B cell (primary cell): ENCODE results near the gene RARB. TPM values are rescaled to one million over a fixed set of nuclear protein-coding genes. Genes with fewer than 3 reads are reported as not detected.

Source experiments
- ATAC-seq: fragments of 200-7000 bp; cut with Tn5 transposase; one replicate; pipeline ENCODE4 v1.10.0; 2021; ENCODE audit warnings: low read depth, mild to moderate bottlenecking, moderate number of reproducible peaks, moderate library complexity
- CTCF ChIA-PET: fragments of 350-600 bp; sonication (Branson Sonifier 250); formaldehyde crosslinking; loops from one replicate; lab custom pipeline; 2021; ENCODE audit warnings: antibody characterized with exemption, inconsistent platforms; lab: Charles Lee
- POLR2A ChIA-PET: fragments of 350-600 bp; sonication (Branson Sonifier 250); formaldehyde crosslinking; loops from one replicate; lab custom pipeline; 2021; ENCODE audit warnings: antibody characterized with exemption; lab: Charles Lee
- DNase-seq: peaks from one replicate; pipeline ENCODE4 v3.0.0; 2013
- H2AFZ ChIP-seq: 2 replicates; pipeline ENCODE4 v1.6.1; 2012; ENCODE audit warnings: mild to moderate bottlenecking, low read depth, low read length; ENCODE audit not compliant: insufficient read depth, poor library complexity, severe bottlenecking
- H3K27ac ChIP-seq, 2 donors: 1 replicate in 1 of 2; 2 replicates in 1 of 2; pipeline ENCODE4 v1.5.1; 2012 to 2013; ENCODE audit warnings: low read length in 2 of 2, mild to moderate bottlenecking in 2 of 2, moderate library complexity in 1 of 2
- H3K27me3 ChIP-seq, 4 experiments: fragments of 200-600 bp in 1 of 4; sonication (generic) in 1 of 4; replicated peaks in 1 of 4; 1 replicate in 2 of 4; 2 replicates in 2 of 4; pipeline versions ENCODE4 v1.6.1 to v1.7.0; 2013 to 2016; ENCODE audit warnings: low read length in 3 of 4, mild to moderate bottlenecking in 2 of 4, mixed read lengths in 1 of 4, moderate library complexity in 1 of 4; ENCODE audit not compliant: insufficient read depth in 4 of 4, control insufficient read depth in 3 of 4; ENCODE audit errors: control extremely low read depth in 1 of 4
- H3K36me3 ChIP-seq, 2 experiments: replicated peaks in 1 of 2; 1 replicate in 1 of 2; 2 replicates in 1 of 2; pipeline versions ENCODE4 v1.6.1 to v1.7.1; 2013; ENCODE audit warnings: low read length in 1 of 2; ENCODE audit not compliant: insufficient read depth in 2 of 2, control insufficient read depth in 1 of 2; ENCODE audit errors: control extremely low read depth in 1 of 2, extremely low read depth in 1 of 2
- H3K4me1 ChIP-seq, 2 donors: fragments of 200-600 bp in 1 of 2; sonication (generic) in 1 of 2; 1 replicate in 1 of 2; 2 replicates in 1 of 2; pipeline versions ENCODE4 v1.5.1 to v1.6.1; 2013 to 2017; ENCODE audit warnings: low read length in 2 of 2; ENCODE audit not compliant: control insufficient read depth in 2 of 2, insufficient read depth in 2 of 2
- H3K4me2 ChIP-seq: replicated peaks from 2 replicates; pipeline ENCODE3; 2012; ENCODE audit warnings: mild to moderate bottlenecking, low read depth, low read length; ENCODE audit not compliant: poor library complexity, severe bottlenecking
- H3K4me3 ChIP-seq, 5 experiments: fragments of 200-600 bp in 1 of 5; sonication (generic) in 1 of 5; 1 replicate in 3 of 5; 2 replicates in 2 of 5; pipeline versions ENCODE4 v1.5.1 to v1.7.0; 2011 to 2016; ENCODE audit warnings: low read length in 4 of 5, mild to moderate bottlenecking in 4 of 5, low read depth in 2 of 5, control low read depth in 1 of 5, moderate library complexity in 1 of 5; ENCODE audit not compliant: insufficient read depth in 1 of 5; ENCODE audit errors: control extremely low read depth in 1 of 5, extremely low read depth in 1 of 5
- H3K79me2 ChIP-seq: fragments of 200-600 bp; sonication (generic); one replicate; pipeline ENCODE4 v1.6.0; 2016; ENCODE audit warnings: low read length; ENCODE audit not compliant: control insufficient read depth, insufficient read depth
- H3K9ac ChIP-seq: fragments of 200-600 bp; sonication (generic); 2 replicates; pipeline ENCODE4 v1.6.1; 2017; ENCODE audit warnings: mild to moderate bottlenecking, low read length, moderate library complexity
- H3K9me3 ChIP-seq, 3 donors: one replicate each; pipeline versions ENCODE4 v1.6.1 to v1.7.1; 2013; ENCODE audit warnings: low read length in 2 of 3; ENCODE audit not compliant: control insufficient read depth in 2 of 3, insufficient read depth in 1 of 3; ENCODE audit errors: control extremely low read depth in 1 of 3
- H4K20me1 ChIP-seq: 2 replicates; pipeline ENCODE4 v1.6.0; 2012; ENCODE audit warnings: mild to moderate bottlenecking, low read length; ENCODE audit not compliant: insufficient read depth, control insufficient read depth, poor library complexity, severe bottlenecking
- H3K27ac Mint-ChIP-seq: one replicate; pipeline ENCODE4 v1.8.0; 2021; ENCODE audit warnings: mixed read lengths
- H3K27me3 Mint-ChIP-seq: one replicate; pipeline ENCODE4 v1.8.0; 2021; ENCODE audit warnings: mixed read lengths
- H3K4me1 Mint-ChIP-seq: one replicate; pipeline ENCODE4 v1.8.0; 2021; ENCODE audit warnings: mixed read lengths
- H3K4me3 Mint-ChIP-seq: one replicate; pipeline ENCODE4 v1.8.0; 2021; ENCODE audit warnings: mixed read lengths
- H3K9me3 Mint-ChIP-seq: one replicate; pipeline ENCODE4 v1.8.0; 2022; ENCODE audit warnings: mixed read lengths; ENCODE audit not compliant: insufficient read depth
- EZH2 ChIP-seq: IDR thresholded peaks from 2 replicates; pipeline ENCODE4 v1.6.1; 2012; ENCODE audit warnings: borderline replicate concordance, low read depth, mild to moderate bottlenecking, moderate library complexity, low read length; ENCODE audit not compliant: insufficient read depth, poor library complexity, severe bottlenecking
- WGBS: methylation state at CpG from one replicate; pipeline ENCODE4 v1.1.5; 2013; ENCODE audit warnings: missing lambda C conversion rate; ENCODE audit not compliant: insufficient coverage; 5-methylcytosine and 5-hydroxymethylcytosine counted together
- intact Hi-C: fragments of 100-400 bp; cut with micrococcal nuclease; formaldehyde crosslinking; loops from one replicate; pipeline ENCODE4 v1.10.0; 2022
- polyA plus RNA-seq: library from polyadenylated mRNA; depleted of rRNA; stranded (reverse); fragments of >200 nt; gene quantifications from 2 replicates; pipeline ENCODE4 v1.2.3, GENCODE V29; 2012
- total RNA-seq, 2 donors: library from RNA; stranded (reverse); fragments of 120-200 nt in 1 of 2; gene quantifications; 1 replicate in 1 of 2; 2 replicates in 1 of 2; pipeline versions ENCODE4 v1.2.3 to v1.2.4, GENCODE V29; 2013 to 2022
- TF ChIP-seq, protein P1 (sequence below): fragments of 200-600 bp; IDR thresholded peaks from one replicate; pipeline ENCODE4 v1.8.0; 2022; ENCODE audit warnings: antibody characterized with exemption, mild to moderate bottlenecking

Gene RARB
- total and polyA plus RNA-seq, 2 donors (not counting 1 experiment from before 2014, with no cell fraction given) = not detected

DNA sequence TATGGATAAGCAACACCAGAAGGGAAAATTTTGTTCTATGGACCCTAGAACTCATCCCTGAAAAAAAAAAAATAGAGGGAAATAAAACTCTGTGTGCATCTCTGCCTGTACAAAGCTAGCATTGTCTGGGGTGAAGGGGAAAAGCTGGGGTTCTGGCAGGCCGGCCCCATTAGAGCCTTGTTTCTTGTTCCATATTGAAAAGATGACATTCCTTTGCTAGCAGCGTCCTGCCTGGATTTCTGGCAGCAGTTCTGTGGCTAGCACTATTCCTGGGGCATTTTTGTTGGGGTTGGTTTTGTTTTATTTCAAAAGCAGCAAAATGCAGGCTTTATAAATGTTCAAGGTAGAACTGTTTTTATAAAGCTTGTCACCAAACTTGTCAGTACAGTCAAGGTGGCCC lies 45.2 kb downstream of the RARB start:
- H3K36me3 ChIP-seq = no peaks in the 10 kb centered on the region
- H3K27ac ChIP-seq = no peak overlapping the region
- Mint-ChIP-seq H3K27ac (no peak overlapping the region), H3K4me1 (peaks cover 2% of the 10 kb centered on the region), H3K27me3 (peaks cover 13% of the 10 kb centered on the region), H3K9me3 (no peaks in the 10 kb centered on the region), H3K4me3 (no peak overlapping the region)
- no peak for TF ChIP-seq EZH2
- TF ChIP-seq, protein P1, sequence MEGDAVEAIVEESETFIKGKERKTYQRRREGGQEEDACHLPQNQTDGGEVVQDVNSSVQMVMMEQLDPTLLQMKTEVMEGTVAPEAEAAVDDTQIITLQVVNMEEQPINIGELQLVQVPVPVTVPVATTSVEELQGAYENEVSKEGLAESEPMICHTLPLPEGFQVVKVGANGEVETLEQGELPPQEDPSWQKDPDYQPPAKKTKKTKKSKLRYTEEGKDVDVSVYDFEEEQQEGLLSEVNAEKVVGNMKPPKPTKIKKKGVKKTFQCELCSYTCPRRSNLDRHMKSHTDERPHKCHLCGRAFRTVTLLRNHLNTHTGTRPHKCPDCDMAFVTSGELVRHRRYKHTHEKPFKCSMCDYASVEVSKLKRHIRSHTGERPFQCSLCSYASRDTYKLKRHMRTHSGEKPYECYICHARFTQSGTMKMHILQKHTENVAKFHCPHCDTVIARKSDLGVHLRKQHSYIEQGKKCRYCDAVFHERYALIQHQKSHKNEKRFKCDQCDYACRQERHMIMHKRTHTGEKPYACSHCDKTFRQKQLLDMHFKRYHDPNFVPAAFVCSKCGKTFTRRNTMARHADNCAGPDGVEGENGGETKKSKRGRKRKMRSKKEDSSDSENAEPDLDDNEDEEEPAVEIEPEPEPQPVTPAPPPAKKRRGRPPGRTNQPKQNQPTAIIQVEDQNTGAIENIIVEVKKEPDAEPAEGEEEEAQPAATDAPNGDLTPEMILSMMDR = no peak
- DNase-seq (no peak), ATAC-seq (no peak)
- intact Hi-C loops = no loop called here
- no peaks in the 10 kb centered on the region for H4K20me1 ChIP-seq
- no peak overlapping the region for H3K4me3 ChIP-seq
- WGBS = 76% methylated on average over 2 of the region's 2 CpGs
- POLR2A ChIA-PET = no interaction called here
- H3K27me3 ChIP-seq = no peaks in the 10 kb centered on the region
- CTCF ChIA-PET = no interaction called here
- H3K4me1 ChIP-seq = no peaks in the 10 kb centered on the region
- no peak overlapping the region for H3K4me2 ChIP-seq
- no peak overlapping the region for H3K9ac ChIP-seq
- H3K79me2 ChIP-seq = no peaks in the 10 kb centered on the region
- no peak overlapping the region for H2AFZ ChIP-seq
- no peaks in the 10 kb centered on the region for H3K9me3 ChIP-seq

DNA sequence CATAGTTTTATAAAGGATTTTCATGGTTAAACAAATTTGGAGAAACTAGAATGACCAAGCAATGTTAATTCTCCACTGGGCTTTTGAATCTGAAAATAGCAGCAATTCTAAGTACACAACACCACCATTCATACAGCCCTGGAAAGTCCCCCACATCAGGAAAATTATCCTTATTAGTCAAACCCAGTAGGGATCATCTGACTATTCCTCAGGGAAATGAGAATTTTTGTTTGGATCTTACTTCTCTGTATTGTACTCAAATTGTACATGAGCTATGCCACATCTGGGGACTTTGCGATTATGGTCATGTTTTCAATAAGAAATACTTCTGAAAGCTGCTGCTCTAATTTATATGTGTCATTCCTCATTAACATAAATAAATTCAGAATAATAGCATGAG lies 46.0 kb downstream of the RARB start:
- no peak overlapping the region for H2AFZ ChIP-seq
- H3K9ac ChIP-seq = no peak overlapping the region
- no peak overlapping the region for H3K4me2 ChIP-seq
- ATAC-seq = no peak
- no peak overlapping the region for H3K4me3 ChIP-seq
- WGBS = no CpG with 5 or more reads among the region's 1 CpG
- TF ChIP-seq, protein P1 = no peak
- TF ChIP-seq EZH2 = no peak
- H4K20me1 ChIP-seq = no peaks in the 10 kb centered on the region
- Mint-ChIP-seq H3K27me3 (peaks cover 13% of the 10 kb centered on the region), H3K9me3 (no peaks in the 10 kb centered on the region), H3K4me1 (peaks cover 2% of the 10 kb centered on the region), H3K4me3 (no peak overlapping the region), H3K27ac (no peak overlapping the region)
- H3K79me2 ChIP-seq = no peaks in the 10 kb centered on the region
- intact Hi-C loops = no loop called here
- H3K9me3 ChIP-seq = no peaks in the 10 kb centered on the region
- no peak for DNase-seq
- ChIA-PET POLR2A (no interaction called here), CTCF (no interaction called here)
- H3K27me3 ChIP-seq = no peaks in the 10 kb centered on the region
- H3K36me3 ChIP-seq = no peaks in the 10 kb centered on the region
- no peak overlapping the region for H3K27ac ChIP-seq
- no peaks in the 10 kb centered on the region for H3K4me1 ChIP-seq
